Prostate gland (tissue), 2 donors: Measurements from ENCODE around the gene S1PR4.

Experiments used
- CTCF ChIP-seq, 4 experiments: fragments of 200-600 bp in 2 of 4; fragments of 450-650 bp in 2 of 4; sonication (generic) in 2 of 4; IDR thresholded peaks; 1 replicate in 3 of 4; 2 replicates in 1 of 4; pipeline ENCODE4 v1.5.1; 2016 to 2019; ENCODE audit warnings: antibody characterized with exemption in 4 of 4, mild to moderate bottlenecking in 2 of 4, moderate library complexity in 2 of 4
- POLR2A ChIP-seq: fragments of 450-650 bp; IDR thresholded peaks from one replicate; pipeline ENCODE4 v1.6.1; 2016; ENCODE audit warnings: antibody characterized with exemption, mild to moderate bottlenecking
- POLR2AphosphoS5 ChIP-seq: sonication (generic); formaldehyde crosslinking; IDR thresholded peaks from one replicate; pipeline ENCODE4 v1.6.1; 2017; ENCODE audit warnings: antibody characterized with exemption

GRCh38 chr19:3152419-3152780 lies 26.2 kb upstream of the S1PR4 start:
- TF ChIP-seq CTCF (IDR thresholded peaks at IDR 0.05): no peak
- TF ChIP-seq POLR2A: no peak
- no peak for TF ChIP-seq POLR2AphosphoS5
